WTC11 (cell line): ENCODE measurements around the gene CFI.

Experiments
- CTCF ChIP-seq: fragments of 200-600 bp; IDR thresholded peaks from 2 replicates; pipeline ENCODE4 v1.8.0; 2022; ENCODE audit warnings: antibody characterized with exemption
- ELF4 ChIP-seq: sonication (generic); formaldehyde crosslinking; IDR thresholded peaks from 2 replicates; pipeline ENCODE4 v1.8.1; 2022; ENCODE audit warnings: low read depth, mild to moderate bottlenecking, moderate library complexity, missing genetic modification reagents
- MAX ChIP-seq: sonication (generic); formaldehyde crosslinking; IDR thresholded peaks from 2 replicates; pipeline ENCODE4 v1.8.0; 2022; ENCODE audit warnings: mild to moderate bottlenecking, missing genetic modification reagents
- USF1 ChIP-seq: sonication (generic); formaldehyde crosslinking; IDR thresholded peaks from 2 replicates; pipeline ENCODE4 v1.8.0; 2022; ENCODE audit warnings: mild to moderate bottlenecking, missing genetic modification reagents

- TF ChIP-seq MAX (CRISPR knock-in tag) (no peak), USF1 (no peak), ELF4 (CRISPR knock-in tag) (no peak), CTCF (no peak)
These were observed 18.8 kb upstream of the CFI start for GRCh38 chr4:109820563-109820962.
